Stimulated activated CD4-positive, alpha-beta T cell treated with anti-CD3 and anti-CD28 coated beads, Interleukin-1b, Interleukin-23, amount 100 ng/mL, for 24 hours (primary cell): ENCODE results near the gene XRCC4.

Experiments
- DNase-seq, 4 experiments: peaks; one replicate each; pipeline ENCODE4 v3.0.0-alpha.2; 2020; ENCODE audit warnings: low read depth in 4 of 4, low spot score in 1 of 4

Gene XRCC4

GRCh38 chr5:83377131-83377865, 300.0 kb downstream of the XRCC4 start:
- no peak for DNase-seq

- no peak for DNase-seq
Measured at GRCh38 chr5:83378624-83379289, 301.4 kb downstream of the XRCC4 start.

- DNase-seq, result no peak
Measured at GRCh38 chr5:83385812-83386211, 308.5 kb downstream of the XRCC4 start.

- DNase-seq, result no peak
Measured at GRCh38 chr5:83387041-83387440, 309.7 kb downstream of the XRCC4 start.

GRCh38 chr5:83388608-83389007, 311.3 kb downstream of the XRCC4 start:
- no peak for DNase-seq

GRCh38 chr5:83392766-83393503, 315.6 kb downstream of the XRCC4 start:
- no peak for DNase-seq

- DNase-seq, result no peak
Measured at GRCh38 chr5:83393504-83393866, 316.1 kb downstream of the XRCC4 start.

- DNase-seq, result no peak
Measured at GRCh38 chr5:83394190-83394589, 316.8 kb downstream of the XRCC4 start.

- no peak for DNase-seq
Measured at GRCh38 chr5:83396662-83397061, 319.3 kb downstream of the XRCC4 start.

- DNase-seq, result no peak
Measured at GRCh38 chr5:83397658-83398057, 320.3 kb downstream of the XRCC4 start.

- DNase-seq, result no peak
Measured at GRCh38 chr5:83400241-83400640, 322.9 kb downstream of the XRCC4 start.

- no peak for DNase-seq
Measured at GRCh38 chr5:83400701-83401100, 323.4 kb downstream of the XRCC4 start.

- DNase-seq, result no peak
Measured at GRCh38 chr5:83401122-83401731, 323.9 kb downstream of the XRCC4 start.

GRCh38 chr5:83401775-83402174, 324.4 kb downstream of the XRCC4 start:
- DNase-seq, result no peak
